GM21717 (cell line): ENCODE results near the gene NCKAP5.
A peak's percentile ranks its signal among the peaks of the same experiment; 100 is the strongest.

Experiments used
- ATAC-seq: cut with Tn5 transposase; IDR thresholded peaks from one replicate; pipeline ENCODE4 v1.9.1; 2021; ENCODE audit warnings: mild to moderate bottlenecking, moderate library complexity; ENCODE audit not compliant: unreplicated experiment

The NCKAP5 gene

GRCh38 chr2:133062931-133063665 is 505.2 kb downstream of the NCKAP5 start:
- no peak for ATAC-seq

GRCh38 chr2:133061874-133062593 is 506.2 kb downstream of the NCKAP5 start:
- ATAC-seq: no peak

- ATAC-seq: no peak
Measured at GRCh38 chr2:133054297-133054696, 514.0 kb downstream of the NCKAP5 start.

GRCh38 chr2:133053541-133053940 is 514.7 kb downstream of the NCKAP5 start:
- ATAC-seq: no peak

- ATAC-seq: no peak
Measured at GRCh38 chr2:133045787-133046186, 522.5 kb downstream of the NCKAP5 start.

GRCh38 chr2:133044556-133044955 is 523.7 kb downstream of the NCKAP5 start:
- no peak for ATAC-seq

GRCh38 chr2:133040170-133040569 is 528.1 kb downstream of the NCKAP5 start:
- ATAC-seq: no peak

GRCh38 chr2:133039531-133039930 is 528.7 kb downstream of the NCKAP5 start:
- ATAC-seq: no peak

GRCh38 chr2:133026536-133027177 is 541.6 kb downstream of the NCKAP5 start:
- ATAC-seq: no peak

- ATAC-seq: no peak
Measured at GRCh38 chr2:133025004-133025403, 543.3 kb downstream of the NCKAP5 start.

- no peak for ATAC-seq
Measured at GRCh38 chr2:133012847-133013734, 555.2 kb downstream of the NCKAP5 start.

- no peak for ATAC-seq
Measured at GRCh38 chr2:133004623-133005022, 563.6 kb downstream of the NCKAP5 start.

- no peak for ATAC-seq
Measured at GRCh38 chr2:132999421-132999820, 568.8 kb downstream of the NCKAP5 start.

GRCh38 chr2:132998221-132998620 is 570.0 kb downstream of the NCKAP5 start:
- no peak for ATAC-seq

- ATAC-seq: no peak
Measured at GRCh38 chr2:132991471-132992045, 576.7 kb downstream of the NCKAP5 start.

GRCh38 chr2:132984731-132985130 is 583.5 kb downstream of the NCKAP5 start:
- ATAC-seq: no peak

- ATAC-seq: no peak
Measured at GRCh38 chr2:132980304-132980703, 588.0 kb downstream of the NCKAP5 start.

GRCh38 chr2:132979339-132980093 is 588.7 kb downstream of the NCKAP5 start:
- peak; percentile 58 for ATAC-seq

- no peak for ATAC-seq
Measured at GRCh38 chr2:132978840-132979239, 589.4 kb downstream of the NCKAP5 start.
